Ishikawa (cell line): ENCODE results near the gene TBC1D2.

ENCODE experiments used
- CEBPB ChIP-seq: IDR thresholded peaks from 2 replicates; pipeline ENCODE4 v1.6.1; 2012
- CREB1 ChIP-seq: IDR thresholded peaks from 2 replicates; pipeline ENCODE4 v1.6.1; 2012; ENCODE audit warnings: low read depth
- EGR1 ChIP-seq: IDR thresholded peaks from 2 replicates; pipeline ENCODE4 v1.6.1; 2012
- EP300 ChIP-seq: IDR thresholded peaks from 2 replicates; pipeline ENCODE4 v1.6.1; 2012; ENCODE audit warnings: borderline replicate concordance
- FOXM1 ChIP-seq: IDR thresholded peaks from 2 replicates; pipeline ENCODE4 v1.6.1; 2012; ENCODE audit warnings: low read depth, borderline replicate concordance
- NFIC ChIP-seq: IDR thresholded peaks from 2 replicates; pipeline ENCODE4 v1.6.1; 2012
- RAD21 ChIP-seq: IDR thresholded peaks from 2 replicates; pipeline ENCODE4 v1.6.1; 2012; ENCODE audit warnings: low read depth
- TAF1 ChIP-seq: IDR thresholded peaks from 2 replicates; pipeline ENCODE4 v1.6.1; 2012; ENCODE audit warnings: low read depth, mild to moderate bottlenecking
- TCF12 ChIP-seq: IDR thresholded peaks from 2 replicates; pipeline ENCODE4 v1.6.1; 2012; ENCODE audit warnings: low read depth
- TEAD4 ChIP-seq: IDR thresholded peaks from 2 replicates; pipeline ENCODE4 v1.6.1; 2012
- YY1 ChIP-seq: IDR thresholded peaks from 2 replicates; pipeline ENCODE4 v1.6.1; 2012; ENCODE audit warnings: low read depth
- ZBTB7A ChIP-seq: IDR thresholded peaks from 2 replicates; pipeline ENCODE4 v1.6.1; 2012; ENCODE audit warnings: low read depth
- TF ChIP-seq, protein P1 (sequence below): IDR thresholded peaks from 2 replicates; pipeline ENCODE4 v1.6.1; 2012
- TF ChIP-seq, protein P2 (sequence below): IDR thresholded peaks from 2 replicates; pipeline ENCODE4 v1.6.1; 2012; ENCODE audit warnings: low read depth, mild to moderate bottlenecking
- TF ChIP-seq, protein P3 (sequence below): IDR thresholded peaks from 2 replicates; pipeline ENCODE4 v1.6.1; 2012

The TBC1D2 gene

DNA sequence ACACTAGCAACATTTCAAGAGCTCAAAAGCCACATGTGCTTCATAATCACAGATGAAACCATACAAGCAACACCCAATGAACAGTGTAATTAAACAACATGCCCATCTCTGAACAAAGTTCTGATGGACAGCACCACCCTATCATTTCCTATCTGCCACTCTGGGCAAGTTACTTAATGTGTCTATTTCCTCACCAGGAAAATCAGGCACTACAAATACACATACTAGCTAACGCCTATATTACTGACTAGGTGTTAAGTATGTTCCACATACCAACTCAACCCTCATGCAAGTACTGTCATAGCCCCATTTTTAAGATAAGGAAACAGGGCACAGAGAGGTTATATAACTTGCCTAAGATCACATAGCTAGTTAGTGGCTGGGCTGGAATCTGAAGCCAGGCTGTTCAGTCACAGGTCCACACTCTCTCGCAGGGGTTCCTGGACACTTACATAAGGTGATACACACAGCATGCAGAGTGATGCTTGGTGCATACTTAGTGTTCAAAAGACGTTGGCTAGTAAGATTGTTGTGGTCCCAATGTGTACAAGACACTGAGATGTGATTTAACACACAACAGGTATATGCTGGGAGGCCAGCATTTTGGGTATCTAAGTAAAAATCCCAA lies 87.2 kb downstream of the TBC1D2 start:
- TF ChIP-seq EP300 (no peak), EGR1 (no peak), YY1 (no peak), RAD21 (no peak), ZBTB7A (no peak), NFIC (no peak), CEBPB (no peak), TCF12 (no peak), TAF1 (no peak), TEAD4 (no peak), CREB1 (no peak), FOXM1 (no peak)
- TF ChIP-seq, protein P1, sequence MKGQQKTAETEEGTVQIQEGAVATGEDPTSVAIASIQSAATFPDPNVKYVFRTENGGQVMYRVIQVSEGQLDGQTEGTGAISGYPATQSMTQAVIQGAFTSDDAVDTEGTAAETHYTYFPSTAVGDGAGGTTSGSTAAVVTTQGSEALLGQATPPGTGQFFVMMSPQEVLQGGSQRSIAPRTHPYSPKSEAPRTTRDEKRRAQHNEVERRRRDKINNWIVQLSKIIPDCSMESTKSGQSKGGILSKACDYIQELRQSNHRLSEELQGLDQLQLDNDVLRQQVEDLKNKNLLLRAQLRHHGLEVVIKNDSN: no peak
- TF ChIP-seq, protein P2, sequence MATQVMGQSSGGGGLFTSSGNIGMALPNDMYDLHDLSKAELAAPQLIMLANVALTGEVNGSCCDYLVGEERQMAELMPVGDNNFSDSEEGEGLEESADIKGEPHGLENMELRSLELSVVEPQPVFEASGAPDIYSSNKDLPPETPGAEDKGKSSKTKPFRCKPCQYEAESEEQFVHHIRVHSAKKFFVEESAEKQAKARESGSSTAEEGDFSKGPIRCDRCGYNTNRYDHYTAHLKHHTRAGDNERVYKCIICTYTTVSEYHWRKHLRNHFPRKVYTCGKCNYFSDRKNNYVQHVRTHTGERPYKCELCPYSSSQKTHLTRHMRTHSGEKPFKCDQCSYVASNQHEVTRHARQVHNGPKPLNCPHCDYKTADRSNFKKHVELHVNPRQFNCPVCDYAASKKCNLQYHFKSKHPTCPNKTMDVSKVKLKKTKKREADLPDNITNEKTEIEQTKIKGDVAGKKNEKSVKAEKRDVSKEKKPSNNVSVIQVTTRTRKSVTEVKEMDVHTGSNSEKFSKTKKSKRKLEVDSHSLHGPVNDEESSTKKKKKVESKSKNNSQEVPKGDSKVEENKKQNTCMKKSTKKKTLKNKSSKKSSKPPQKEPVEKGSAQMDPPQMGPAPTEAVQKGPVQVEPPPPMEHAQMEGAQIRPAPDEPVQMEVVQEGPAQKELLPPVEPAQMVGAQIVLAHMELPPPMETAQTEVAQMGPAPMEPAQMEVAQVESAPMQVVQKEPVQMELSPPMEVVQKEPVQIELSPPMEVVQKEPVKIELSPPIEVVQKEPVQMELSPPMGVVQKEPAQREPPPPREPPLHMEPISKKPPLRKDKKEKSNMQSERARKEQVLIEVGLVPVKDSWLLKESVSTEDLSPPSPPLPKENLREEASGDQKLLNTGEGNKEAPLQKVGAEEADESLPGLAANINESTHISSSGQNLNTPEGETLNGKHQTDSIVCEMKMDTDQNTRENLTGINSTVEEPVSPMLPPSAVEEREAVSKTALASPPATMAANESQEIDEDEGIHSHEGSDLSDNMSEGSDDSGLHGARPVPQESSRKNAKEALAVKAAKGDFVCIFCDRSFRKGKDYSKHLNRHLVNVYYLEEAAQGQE: no peak
- TF ChIP-seq, protein P3, sequence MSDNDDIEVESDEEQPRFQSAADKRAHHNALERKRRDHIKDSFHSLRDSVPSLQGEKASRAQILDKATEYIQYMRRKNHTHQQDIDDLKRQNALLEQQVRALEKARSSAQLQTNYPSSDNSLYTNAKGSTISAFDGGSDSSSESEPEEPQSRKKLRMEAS: no peak

DNA sequence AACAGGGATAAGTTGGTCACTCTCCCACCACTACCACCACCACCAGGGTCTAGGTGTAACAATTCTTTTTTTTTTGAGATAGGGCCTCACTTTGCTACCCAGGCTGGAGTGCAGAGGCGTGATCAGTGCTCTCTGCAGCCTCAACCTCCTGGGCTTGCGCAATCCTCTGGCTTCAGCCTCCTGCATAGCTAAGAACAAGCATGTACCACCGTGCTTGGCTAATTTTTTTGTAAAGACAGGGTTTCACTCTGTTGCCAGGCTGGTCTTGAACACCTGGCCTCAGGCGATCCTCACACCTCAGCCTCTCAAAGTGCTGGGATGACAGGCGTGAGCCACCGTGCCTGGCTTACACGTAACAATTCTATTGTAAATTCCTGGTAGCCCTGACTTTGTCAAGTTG lies 90.5 kb downstream of the TBC1D2 start:
- TF ChIP-seq, protein P2: no peak
- TF ChIP-seq FOXM1: no peak
- TF ChIP-seq TAF1: no peak
- no peak for TF ChIP-seq YY1
- no peak for TF ChIP-seq TCF12
- TF ChIP-seq CEBPB: no peak
- TF ChIP-seq, protein P1: no peak
- no peak for TF ChIP-seq CREB1
- no peak for TF ChIP-seq ZBTB7A
- TF ChIP-seq, protein P3: no peak
- TF ChIP-seq NFIC: no peak
- no peak for TF ChIP-seq EP300
- TF ChIP-seq TEAD4: no peak
- no peak for TF ChIP-seq EGR1
- TF ChIP-seq RAD21: no peak

DNA sequence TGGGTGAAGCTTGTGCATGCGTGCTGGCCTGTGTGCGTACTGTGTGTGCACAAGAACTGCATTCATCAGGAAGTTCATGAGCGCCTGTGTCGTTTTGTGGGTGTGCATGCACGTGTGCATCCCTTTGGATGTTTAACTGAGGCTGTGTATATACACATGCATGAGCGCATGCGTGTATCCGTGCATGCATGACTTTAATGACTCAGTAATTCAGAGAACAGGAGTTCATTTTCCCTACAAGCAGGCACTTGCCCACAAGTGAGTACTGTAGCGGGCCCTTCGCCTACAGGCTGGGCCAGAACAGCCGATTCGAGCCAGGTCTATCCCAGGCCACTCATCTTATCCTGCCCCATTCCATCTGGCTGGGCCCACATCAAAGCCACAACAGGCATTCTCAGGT lies 92.8 kb downstream of the TBC1D2 start:
- no peak for TF ChIP-seq YY1
- TF ChIP-seq, protein P3: no peak
- TF ChIP-seq ZBTB7A: no peak

DNA sequence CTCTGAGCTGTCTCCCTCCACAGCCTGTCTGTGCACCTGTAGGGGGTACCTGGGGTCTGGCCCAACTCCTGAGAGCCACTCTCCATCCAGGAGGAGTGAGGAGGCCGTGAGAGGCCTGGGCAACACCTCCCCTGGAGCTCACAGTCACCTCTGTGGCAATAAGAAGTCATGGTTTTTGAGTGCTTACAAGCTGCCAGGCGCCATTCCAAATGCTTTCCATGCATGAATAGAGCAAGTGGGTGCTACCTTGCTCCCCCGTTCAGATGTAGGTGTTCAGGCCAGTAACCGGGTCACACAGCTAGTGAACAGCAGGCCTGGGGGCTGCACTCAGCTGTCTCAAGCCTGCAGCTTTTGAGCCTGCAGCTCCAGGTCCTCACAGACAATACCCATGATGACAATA lies 93.6 kb downstream of the TBC1D2 start:
- TF ChIP-seq FOXM1: no peak

DNA sequence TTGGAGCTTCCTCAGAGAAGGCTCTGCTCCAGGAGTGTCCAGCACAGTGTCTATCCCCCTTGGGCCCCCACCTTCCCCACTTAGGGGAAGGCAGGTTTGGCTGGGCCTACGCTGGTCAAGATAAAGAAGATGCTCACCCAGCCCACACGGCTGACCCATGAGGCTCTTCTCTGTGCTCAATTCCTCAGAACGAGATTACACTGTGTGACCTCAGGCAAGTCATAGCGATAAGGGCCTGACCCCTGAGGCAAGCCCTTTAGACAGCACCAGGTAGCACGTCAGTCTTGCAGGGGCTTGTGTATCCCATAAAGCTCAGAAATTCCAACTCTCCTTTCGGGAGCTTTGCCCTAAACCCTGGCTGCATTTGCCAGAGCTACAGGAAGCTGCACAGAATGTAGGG lies 95.7 kb downstream of the TBC1D2 start:
- no peak for TF ChIP-seq TAF1
- TF ChIP-seq TEAD4: no peak
- TF ChIP-seq EP300: no peak
- no peak for TF ChIP-seq YY1
- no peak for TF ChIP-seq TCF12
- TF ChIP-seq NFIC: no peak
- TF ChIP-seq EGR1: no peak
- no peak for TF ChIP-seq CREB1
- no peak for TF ChIP-seq CEBPB
- TF ChIP-seq, protein P3: no peak
- TF ChIP-seq, protein P1: no peak
- TF ChIP-seq, protein P2: no peak
- no peak for TF ChIP-seq ZBTB7A
- TF ChIP-seq RAD21: no peak
- TF ChIP-seq FOXM1: no peak
